Measurements from ENCODE around the gene DACT2. TPM values are rescaled to one million over a fixed set of nuclear protein-coding genes. Genes with fewer than 3 reads are reported as not detected.
"Not testable (repeated sequence)": the region's sequence is repeated elsewhere in the genome, so short reads cannot be mapped to it uniquely, and the experiment has no call there.

Gene DACT2
- polyA plus RNA-seq, 5 donors = 27.0 to 55.1 (median 41.5) TPM

DNA sequence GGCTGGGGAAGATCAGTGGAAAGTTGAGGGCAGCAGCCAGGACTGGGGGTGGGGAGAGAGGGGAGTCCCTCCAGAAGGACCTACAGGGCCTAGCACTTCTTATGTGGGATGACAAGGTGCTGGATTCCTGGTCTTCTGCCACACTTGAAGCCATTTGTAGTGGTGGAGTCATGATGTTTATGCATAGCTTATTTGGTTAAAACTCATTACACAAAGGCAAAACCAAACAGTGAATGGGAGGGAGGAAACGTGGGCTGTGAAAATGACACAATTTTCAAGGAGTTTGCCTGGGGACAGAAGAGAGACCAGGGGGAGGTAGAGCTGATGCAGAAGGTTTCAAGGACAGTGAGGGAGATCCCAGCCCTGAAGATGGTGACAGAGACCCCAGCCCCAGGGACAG lies 50.8 kb downstream of the DACT2 start:
- no peak for DNase-seq

DNA sequence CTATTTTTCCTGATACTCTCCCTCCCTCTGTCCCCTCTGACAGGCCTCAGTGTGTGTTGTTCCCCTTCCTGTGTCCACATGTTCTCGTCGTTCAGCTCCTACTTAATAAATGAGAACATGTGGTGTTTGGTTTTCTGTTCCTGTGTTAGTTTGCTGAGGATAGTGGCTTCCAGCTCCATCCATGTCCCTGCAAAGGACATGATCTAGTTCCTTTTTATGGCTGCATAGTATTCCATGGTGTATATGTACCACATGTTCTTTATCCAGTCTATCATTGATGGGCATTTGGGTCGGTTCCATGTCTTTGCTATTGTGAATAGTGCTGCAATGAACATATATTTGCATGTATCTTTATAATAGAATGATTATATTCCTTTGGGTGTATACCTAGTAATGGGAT lies 51.8 kb downstream of the DACT2 start:
- DNase-seq = not testable (repeated sequence)

DNA sequence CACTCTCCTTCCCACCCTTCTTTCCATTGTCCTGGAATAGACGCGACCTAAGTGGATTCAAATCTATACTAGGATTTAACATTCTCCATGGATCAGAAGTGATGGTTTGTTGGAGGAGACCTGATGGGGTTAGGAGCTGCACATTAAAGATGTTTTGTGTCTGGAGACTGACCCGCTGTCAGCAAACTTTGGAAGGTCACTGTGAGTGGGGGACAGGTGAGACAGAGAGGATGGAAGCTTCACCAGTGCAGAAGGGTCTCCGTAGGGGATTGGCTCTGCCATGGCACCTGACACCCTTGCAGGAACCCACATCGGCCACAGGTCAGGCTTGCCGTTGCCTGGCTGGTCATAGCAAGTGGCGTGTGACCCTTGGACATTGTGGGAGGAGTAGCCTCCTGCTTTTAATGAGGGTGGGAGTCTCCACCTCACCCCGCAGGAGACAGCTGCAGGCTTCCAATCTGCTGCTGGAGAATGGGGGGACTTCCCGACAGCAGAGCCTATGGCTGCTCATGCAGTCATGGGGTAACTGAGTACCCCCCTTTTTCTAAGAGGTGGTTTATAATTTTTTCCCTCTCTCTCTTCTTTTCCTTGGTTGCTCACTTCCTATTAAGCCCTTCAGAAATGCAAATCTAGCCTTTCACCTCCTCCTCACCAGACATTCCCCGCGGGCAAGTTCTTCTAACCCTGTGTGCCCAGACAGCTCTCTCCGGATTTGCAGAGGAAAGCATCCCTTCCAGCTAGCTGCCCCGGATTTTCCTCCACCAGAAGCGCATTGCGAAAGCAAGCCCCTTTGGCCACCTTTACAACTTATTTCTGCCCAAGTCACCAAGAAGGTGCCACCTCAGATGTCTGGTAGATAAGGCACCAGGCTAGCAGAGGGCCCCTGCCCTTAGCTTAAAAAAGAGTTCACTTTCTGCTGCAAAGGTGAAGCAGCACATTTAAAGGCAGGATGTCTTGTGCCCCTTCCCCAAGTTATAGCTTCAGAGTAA lies 53.5 kb downstream of the DACT2 start:
- no peak for DNase-seq

DNA sequence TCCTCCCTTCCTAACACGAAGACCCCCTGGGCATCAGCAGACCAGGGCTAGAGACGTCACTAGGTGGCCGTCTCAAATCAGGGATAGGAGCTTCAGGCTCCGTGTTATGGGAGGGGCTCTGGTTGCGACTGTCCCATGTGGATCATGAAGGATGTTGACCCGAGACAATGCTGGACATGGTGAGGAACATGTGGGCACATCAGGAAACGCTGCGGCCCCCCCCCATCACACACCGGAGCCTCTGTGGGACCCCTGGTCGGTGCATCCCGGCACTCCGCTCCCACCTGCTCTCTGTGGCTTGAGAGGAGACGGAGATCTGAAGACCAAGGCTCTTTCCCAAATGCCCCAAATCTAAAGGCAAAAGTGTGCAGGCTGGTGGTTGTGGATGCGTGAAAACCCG lies 54.2 kb downstream of the DACT2 start:
- DNase-seq = no peak

DNA sequence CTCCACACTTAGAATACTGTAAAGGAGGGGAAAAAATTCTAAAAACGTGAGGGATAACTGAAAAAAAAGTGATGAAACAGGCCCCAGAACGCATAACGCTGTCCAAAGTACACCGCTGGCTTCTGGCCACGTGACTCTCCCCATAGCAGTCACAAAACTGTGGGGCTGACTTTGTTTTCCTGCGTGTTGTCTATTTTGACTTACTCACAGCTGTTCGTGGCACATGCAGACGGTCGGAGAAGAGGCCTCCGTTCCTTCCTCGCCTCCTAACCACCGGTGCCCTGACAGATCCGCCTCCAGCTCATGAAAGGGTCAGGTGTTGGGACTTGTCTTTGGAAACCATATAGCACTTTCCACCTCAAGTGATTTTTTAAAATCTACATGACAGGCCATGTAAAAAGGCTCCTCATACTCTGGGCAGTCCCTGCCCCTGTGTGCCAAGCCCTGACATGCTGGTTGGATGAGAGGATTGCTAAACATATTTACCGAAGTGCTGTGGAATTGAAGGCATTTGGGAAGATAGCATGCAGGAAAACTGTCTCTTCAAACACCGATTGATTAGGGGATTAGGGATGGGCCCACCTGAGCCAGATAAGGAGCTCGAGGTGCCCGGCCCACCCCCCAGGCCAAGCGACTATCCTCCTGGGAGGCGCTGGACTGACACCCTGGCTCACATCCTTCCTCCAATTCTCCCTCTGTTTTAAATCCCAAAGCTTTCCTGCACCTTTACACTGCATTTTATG lies 54.8 kb downstream of the DACT2 start:
- no peak for DNase-seq

DNA sequence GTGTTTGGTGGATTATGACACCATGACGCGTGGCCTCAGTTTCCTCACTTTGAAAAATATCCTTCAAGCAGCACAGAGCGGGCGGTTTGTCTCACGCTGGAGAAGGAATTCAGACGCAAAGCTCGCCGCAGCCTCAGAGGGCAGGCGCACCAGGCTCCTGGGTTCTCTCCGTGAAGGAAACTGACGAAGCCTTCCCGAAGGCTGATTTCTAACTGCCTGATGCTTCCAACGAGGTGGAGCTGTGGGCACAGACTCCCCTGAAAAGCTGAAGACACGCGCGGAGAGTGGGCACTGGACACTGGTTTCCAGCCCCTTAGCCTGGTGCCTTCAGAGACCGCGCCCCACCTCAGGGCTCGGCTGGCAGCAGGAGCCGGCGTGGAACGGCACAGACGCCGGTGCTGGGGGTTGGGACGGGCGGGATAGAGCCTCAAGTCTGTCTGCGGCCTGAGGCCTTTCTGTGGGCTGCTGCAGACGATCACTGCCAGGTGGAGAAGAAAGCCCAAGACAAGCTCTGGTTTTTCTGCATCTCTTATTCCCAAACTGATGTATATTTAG lies 56.1 kb downstream of the DACT2 start:
- no peak for DNase-seq

DNA sequence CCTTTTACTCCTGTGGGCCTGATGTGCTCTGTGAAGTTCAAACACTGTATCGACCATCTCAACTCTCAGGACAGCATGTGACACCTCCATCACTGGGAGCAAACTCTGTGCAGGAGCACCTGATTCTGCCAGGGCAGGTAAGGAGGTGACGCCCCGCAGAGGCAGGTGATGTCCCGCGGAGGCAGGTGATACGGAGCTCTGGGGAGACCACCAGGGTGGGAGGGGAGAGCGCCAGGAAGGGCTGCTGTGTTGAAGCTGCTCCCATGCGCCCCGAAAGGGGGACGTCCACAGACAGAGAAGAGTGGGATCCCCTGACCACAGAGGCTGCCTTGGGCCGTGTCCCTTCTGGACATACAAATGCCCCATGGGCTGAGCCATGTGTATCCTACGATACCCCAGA lies 58.3 kb downstream of the DACT2 start:
- DNase-seq = no peak

DNA sequence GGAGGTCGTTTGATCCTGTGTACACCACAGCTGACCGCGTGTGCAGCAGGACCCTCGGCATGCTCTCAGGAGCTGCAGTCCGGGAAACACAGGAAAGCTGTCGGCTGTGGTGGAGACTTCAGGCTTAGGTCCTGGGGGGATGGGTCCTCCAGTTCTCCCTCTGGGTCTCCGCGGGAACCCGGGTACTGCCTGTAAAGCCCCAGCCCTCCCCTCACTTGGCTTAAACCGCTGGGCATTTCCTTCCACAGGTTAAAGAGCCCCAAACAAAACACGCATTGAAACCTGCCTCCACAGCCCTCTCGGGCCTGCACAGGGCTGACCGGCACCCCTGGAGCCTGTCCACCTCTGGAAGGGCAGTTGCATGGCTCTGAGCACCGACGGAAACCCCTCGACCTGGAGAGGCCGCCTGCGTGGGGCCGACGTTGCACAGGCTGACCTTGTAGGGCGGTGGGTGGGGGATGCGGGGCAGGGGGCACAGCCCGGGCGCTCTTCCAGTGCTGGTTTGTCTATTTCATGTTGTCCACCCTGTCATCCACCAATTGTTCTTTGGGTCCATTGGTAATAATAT lies 59.1 kb downstream of the DACT2 start:
- no peak for DNase-seq

DNA sequence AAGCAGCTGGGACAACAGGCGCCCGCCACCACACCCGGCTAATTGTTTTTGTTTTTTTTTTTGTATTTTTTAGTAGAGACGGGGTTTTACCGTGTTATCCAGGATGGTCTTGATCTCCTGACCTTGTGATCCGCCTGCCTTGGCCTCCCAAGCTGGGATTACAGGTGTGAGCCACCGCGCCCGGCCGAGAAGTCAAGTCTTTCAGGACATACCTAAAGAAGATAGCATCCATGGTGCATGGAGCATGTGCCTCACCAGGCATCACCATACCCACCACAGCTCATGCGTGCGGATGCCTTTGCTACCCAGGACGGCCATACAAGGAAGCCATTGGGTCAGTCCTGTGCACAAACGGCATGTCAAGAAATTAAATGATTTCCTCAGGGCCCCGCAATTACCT lies 60.8 kb downstream of the DACT2 start:
- no peak for DNase-seq

DNA sequence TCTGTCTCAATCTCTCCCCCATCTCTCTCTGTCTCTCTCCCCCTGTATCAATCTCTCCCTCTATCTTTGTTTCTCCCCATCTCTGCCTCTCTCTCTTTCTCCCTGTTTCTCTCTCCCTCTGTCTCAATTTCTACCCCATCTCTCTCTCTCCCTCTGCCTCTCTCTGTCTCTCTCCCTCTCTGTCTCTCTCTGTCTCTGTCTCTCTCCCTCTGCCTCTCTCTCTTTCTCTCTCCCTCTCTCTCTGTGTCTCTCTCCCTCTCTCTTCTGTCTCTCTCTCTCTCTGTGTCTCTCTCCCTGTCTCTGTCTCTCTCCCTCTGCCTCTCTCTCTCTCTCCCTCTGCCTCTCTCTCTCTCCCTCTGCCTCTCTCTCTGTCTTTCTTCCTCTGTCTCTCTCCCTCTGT lies 62.6 kb downstream of the DACT2 start:
- DNase-seq = no peak

Other genes starting within 250 kb of the DACT2 start
- gene FRMD1, start 240.6 kb downstream of the DACT2 start, polyA plus RNA-seq (ENCODE audit: insufficient read depth in 1 of 5, insufficient read length in 5 of 5, low replicate concordance in 1 of 5) = 1 to 10 TPM; 2.3 to 7.2 (median 5.3) TPM
- gene SMOC2, start 121.4 kb upstream of the DACT2 start, polyA plus RNA-seq (ENCODE audit: insufficient read depth in 1 of 5, insufficient read length in 5 of 5, low replicate concordance in 1 of 5) = 10 to 100 TPM in 4 of 5 donors, 1 to 10 TPM in 1; 9.7 to 14.5 (median 10.6) TPM

Data from right lung (tissue), 5 donors.